ENCODE results near the gene RMDN2.

DNA sequence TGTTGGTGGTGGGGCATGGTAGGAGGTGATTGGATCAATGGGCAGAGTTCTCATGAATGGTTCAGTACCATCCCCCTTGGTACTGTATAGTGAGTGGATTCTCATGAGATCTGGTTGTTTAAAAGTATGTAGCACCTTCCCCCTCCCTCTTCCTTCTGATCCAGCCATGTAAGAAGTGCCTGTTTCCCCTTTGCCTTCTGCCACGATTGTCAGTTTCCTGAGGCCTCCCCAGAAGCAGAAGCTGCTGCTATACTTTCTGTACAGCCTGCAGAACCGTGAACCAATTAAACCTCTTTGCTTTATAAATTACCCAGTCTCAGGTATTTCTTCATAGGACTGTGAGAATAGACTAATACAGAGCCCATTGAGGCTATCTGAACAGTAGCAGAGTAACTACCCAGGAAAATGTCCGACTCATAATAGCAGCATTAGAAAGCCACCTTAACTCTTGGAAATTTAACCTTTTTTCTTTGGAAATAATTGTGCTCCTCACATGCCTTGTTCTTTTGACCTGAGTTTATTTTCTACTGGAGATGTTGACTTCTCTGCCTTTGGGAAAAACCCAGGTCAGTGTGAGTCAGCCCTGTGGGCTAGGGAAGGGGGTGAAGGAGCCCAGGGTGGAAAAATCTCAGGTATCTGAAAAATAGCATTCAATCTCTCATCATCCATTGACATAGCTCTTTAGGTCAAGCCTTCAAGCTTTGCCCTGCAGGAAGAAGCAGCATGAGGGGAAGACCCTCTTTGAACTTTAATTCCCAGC lies 132.7 kb downstream of the RMDN2 start:
- TF ChIP-seq RFX5 (IDR thresholded peaks at IDR 0.05; ENCODE audit: low read depth, low read length) (no peak), ARNT (IDR thresholded peaks at IDR 0.05) (no peak), CTCF (IDR thresholded peaks at IDR 0.05 in 2 of 3, conservative IDR thresholded peaks at IDR 0.05 in 1 of 3; ENCODE audit: insufficient read depth in 2 of 3, low read depth in 1 of 3, low read length in 3 of 3) (no peak), LCOR (CRISPR knock-in tag; IDR thresholded peaks at IDR 0.05) (no peak), SRSF9 (IDR thresholded peaks at IDR 0.05; ENCODE audit: borderline replicate concordance, low read depth, low read length) (no peak), POLR2AphosphoS5 (IDR thresholded peaks at IDR 0.05; ENCODE audit: control insufficient read depth, insufficient read depth, low read depth, low read length) (no peak)

All from K562 (cell line).